ENCODE results near the gene TRAPPC13. TPM values are rescaled to one million over a fixed set of nuclear protein-coding genes. Genes with fewer than 3 reads are reported as not detected.
"Not testable (repeated sequence)": the region's sequence is repeated elsewhere in the genome, so short reads cannot be mapped to it uniquely, and the experiment has no call there.

The TRAPPC13 gene
- total and polyA plus RNA-seq, 4 donors = 11.6 to 19.1 (median 17.6) TPM

DNA sequence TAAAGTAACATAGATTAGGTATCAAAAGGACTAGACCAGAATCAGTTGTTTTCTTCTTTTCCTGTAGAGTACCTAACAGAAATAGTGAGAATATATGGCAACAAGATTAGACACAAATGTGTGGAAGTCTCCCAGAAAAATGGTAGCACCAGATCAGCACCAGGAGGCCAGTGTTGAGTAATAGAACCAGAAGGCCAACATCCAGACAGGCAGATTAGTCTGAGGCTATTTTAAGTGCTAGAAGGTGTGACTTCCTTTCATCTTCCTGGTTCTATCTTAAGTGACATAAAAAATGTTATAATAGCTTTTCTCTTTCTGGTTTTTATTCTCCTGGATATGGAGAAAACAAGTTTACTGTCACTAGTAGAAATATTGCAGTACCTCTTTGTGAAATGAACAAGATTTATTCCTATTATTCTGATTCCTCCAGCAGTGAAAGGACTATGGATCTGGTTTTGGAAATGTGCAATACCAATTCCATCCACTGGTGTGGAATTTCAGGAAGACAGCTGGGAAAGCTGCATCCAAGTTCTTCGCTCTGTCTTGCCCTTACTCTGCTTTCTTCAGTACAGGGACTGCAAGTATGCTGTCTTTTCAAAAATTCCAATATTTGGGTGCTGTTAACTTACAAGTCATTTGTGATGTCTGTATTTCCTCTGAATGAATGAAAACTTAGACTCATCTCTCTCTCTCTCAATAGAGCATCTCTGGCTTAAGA is 39.1 kb downstream of the TRAPPC13 start:
- no peak for ATAC-seq (ENCODE audit: low FRiP score)
- Histone ChIP-seq H3K9me3 (ENCODE audit: control insufficient read depth, low read length) (no peaks in the 10 kb centered on the region), H3K4me1 (ENCODE audit: control insufficient read depth in 1 of 2, insufficient read depth in 2 of 2, low read length in 2 of 2) (no peaks in the 10 kb centered on the region), H3K27ac (ENCODE audit: low read depth in 1 of 2, low read length in 2 of 2) (no peak overlapping the region), H3K27me3 (ENCODE audit: control insufficient read depth in 1 of 2, insufficient read depth in 2 of 2, low read length in 1 of 2) (no peaks in the 10 kb centered on the region), H3K4me3 (ENCODE audit: low read length in 2 of 2) (no peak overlapping the region), H3K36me3 (ENCODE audit: control insufficient read depth in 1 of 2, insufficient read depth in 2 of 2, low read length in 1 of 2) (no peaks in the 10 kb centered on the region)
- no peak for DNase-seq
- intact Hi-C loops (cut with DNase I) = no loop called here
- WGBS, 2 donors = 89 to 91% methylated on average over 1 of the region's 1 CpG

DNA sequence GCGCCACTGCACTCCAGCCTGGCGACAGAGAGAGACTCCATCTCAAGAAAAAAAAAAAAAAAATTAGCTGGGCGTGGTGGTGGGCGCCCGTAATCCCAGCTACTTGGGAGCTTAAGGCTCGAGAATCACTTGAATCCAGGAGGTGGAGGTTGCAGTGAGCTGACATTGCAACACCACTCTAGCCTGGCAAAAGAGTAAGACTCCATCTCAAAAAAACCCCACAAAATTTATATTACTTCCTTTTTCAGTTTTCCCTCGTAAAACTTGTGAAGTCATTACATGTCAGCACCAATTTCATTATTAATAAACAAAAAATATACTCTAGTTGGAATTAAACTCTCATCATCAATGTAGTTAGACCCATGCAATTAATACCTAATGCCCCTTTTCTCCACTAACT is 43.9 kb downstream of the TRAPPC13 start:
- H3K27me3 ChIP-seq (ENCODE audit: control insufficient read depth in 1 of 2, insufficient read depth in 2 of 2, low read length in 1 of 2) = no peaks in the 10 kb centered on the region
- H3K4me1 ChIP-seq (ENCODE audit: control insufficient read depth in 1 of 2, insufficient read depth in 2 of 2, low read length in 2 of 2) = no peaks in the 10 kb centered on the region
- DNase-seq (no peak), ATAC-seq (ENCODE audit: low FRiP score) (no peak)
- 82 to 93% methylated on average over 7 of the region's 7 CpGs for WGBS, 2 donors
- intact Hi-C loops (cut with DNase I) = no loop called here
- H3K36me3 ChIP-seq (ENCODE audit: control insufficient read depth in 1 of 2, insufficient read depth in 2 of 2, low read length in 1 of 2) = peaks cover 1 to 2% of the 10 kb centered on the region in 2 donors
- no peaks in the 10 kb centered on the region for H3K9me3 ChIP-seq (ENCODE audit: control insufficient read depth, low read length)
- no peak overlapping the region for H3K4me3 ChIP-seq (ENCODE audit: low read length in 2 of 2)
- H3K27ac ChIP-seq (ENCODE audit: low read depth in 1 of 2, low read length in 2 of 2) = no peak overlapping the region

DNA sequence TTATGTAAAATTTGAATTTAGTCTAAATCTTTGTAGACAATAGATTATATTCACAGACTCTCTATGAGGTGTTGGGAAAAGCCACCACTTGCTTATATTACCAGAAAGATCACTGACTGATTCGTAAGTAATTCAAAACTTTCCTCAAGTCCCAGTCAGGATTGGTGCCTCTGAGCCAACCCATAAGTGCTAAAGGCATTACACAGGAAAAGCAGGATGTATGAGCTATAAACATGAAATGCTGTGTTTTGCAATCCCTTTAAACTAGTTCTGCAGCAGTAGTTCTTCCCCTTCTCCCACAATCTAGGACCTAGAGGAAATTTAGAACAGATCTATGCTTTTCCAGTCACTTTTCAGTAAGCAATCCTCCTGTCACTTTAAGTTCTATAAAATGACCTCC is 48.0 kb downstream of the TRAPPC13 start:
- Histone ChIP-seq H3K9me3 (ENCODE audit: control insufficient read depth, low read length) (no peaks in the 10 kb centered on the region), H3K36me3 (ENCODE audit: control insufficient read depth in 1 of 2, insufficient read depth in 2 of 2, low read length in 1 of 2) (peaks cover 1 to 2% of the 10 kb centered on the region in 2 donors), H3K27ac (ENCODE audit: low read depth in 1 of 2, low read length in 2 of 2) (no peak overlapping the region), H3K4me1 (ENCODE audit: control insufficient read depth in 1 of 2, insufficient read depth in 2 of 2, low read length in 2 of 2) (no peaks in the 10 kb centered on the region), H3K4me3 (ENCODE audit: low read length in 2 of 2) (no peak overlapping the region), H3K27me3 (ENCODE audit: control insufficient read depth in 1 of 2, insufficient read depth in 2 of 2, low read length in 1 of 2) (no peaks in the 10 kb centered on the region)
- ATAC-seq (ENCODE audit: low FRiP score) (no peak), DNase-seq (no peak)
- intact Hi-C loops (cut with DNase I) = no loop called here
- WGBS, 2 donors = 86 to 97% methylated on average over 1 of the region's 1 CpG

DNA sequence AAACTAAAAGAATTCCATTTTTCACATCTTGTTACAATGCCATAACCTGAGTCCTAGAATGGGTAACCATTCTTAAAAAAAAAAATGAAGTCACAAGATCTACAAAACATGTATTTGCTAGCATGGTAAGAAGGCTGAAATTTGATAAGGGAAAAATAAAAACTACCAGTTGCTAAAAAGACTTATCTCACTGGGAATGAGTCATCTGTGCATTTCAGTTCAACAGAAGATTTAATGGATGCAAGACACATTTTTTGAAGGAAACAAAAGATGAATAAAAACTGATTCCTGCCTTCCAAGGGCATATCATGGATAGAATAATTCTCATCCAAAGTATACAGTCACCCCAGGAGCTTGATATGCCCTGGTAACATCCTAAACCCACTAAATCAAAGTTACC is 49.9 kb downstream of the TRAPPC13 start:
- Histone ChIP-seq H3K4me1 (ENCODE audit: control insufficient read depth in 1 of 2, insufficient read depth in 2 of 2, low read length in 2 of 2) (no peaks in the 10 kb centered on the region), H3K4me3 (ENCODE audit: low read length in 2 of 2) (no peak overlapping the region), H3K36me3 (ENCODE audit: control insufficient read depth in 1 of 2, insufficient read depth in 2 of 2, low read length in 1 of 2) (peaks cover 1 to 2% of the 10 kb centered on the region in 2 donors), H3K27me3 (ENCODE audit: control insufficient read depth in 1 of 2, insufficient read depth in 2 of 2, low read length in 1 of 2) (no peaks in the 10 kb centered on the region), H3K9me3 (ENCODE audit: control insufficient read depth, low read length) (no peaks in the 10 kb centered on the region), H3K27ac (ENCODE audit: low read depth in 1 of 2, low read length in 2 of 2) (no peak overlapping the region)
- no peak for ATAC-seq (ENCODE audit: low FRiP score)
- DNase-seq = no peak
- intact Hi-C loops (cut with DNase I) = no loop called here

DNA sequence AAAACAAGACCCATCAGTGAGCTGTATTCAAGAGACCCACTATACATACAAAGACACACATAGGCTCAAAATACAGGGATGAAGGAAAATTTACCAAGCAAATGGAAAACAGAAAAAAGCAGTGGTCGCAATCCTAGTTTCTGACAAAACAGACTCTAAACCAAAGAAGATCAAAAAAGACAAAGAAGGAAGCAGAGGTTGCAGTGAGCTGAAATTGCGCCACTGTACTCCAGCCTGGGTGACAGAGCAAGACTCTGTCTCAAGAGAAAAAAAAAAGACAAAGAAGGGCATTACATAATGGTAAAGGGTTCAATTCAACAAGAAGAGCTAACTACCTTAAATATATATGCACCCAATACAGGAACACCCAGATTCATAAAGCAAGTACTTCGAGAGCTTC is 51.2 kb downstream of the TRAPPC13 start:
- DNase-seq; H3K4me3 ChIP-seq (ENCODE audit: low read length in 2 of 2); H3K27ac ChIP-seq (ENCODE audit: low read depth in 1 of 2, low read length in 2 of 2); H3K36me3 ChIP-seq (ENCODE audit: control insufficient read depth in 1 of 2, insufficient read depth in 2 of 2, low read length in 1 of 2); intact Hi-C loops (cut with DNase I); H3K4me1 ChIP-seq (ENCODE audit: control insufficient read depth in 1 of 2, insufficient read depth in 2 of 2, low read length in 2 of 2); ATAC-seq (ENCODE audit: low FRiP score); H3K9me3 ChIP-seq (ENCODE audit: control insufficient read depth, low read length); H3K27me3 ChIP-seq (ENCODE audit: control insufficient read depth in 1 of 2, insufficient read depth in 2 of 2, low read length in 1 of 2): not testable (repeated sequence)
- WGBS, 2 donors = 95 to 96% methylated on average over 3 of the region's 3 CpGs

DNA sequence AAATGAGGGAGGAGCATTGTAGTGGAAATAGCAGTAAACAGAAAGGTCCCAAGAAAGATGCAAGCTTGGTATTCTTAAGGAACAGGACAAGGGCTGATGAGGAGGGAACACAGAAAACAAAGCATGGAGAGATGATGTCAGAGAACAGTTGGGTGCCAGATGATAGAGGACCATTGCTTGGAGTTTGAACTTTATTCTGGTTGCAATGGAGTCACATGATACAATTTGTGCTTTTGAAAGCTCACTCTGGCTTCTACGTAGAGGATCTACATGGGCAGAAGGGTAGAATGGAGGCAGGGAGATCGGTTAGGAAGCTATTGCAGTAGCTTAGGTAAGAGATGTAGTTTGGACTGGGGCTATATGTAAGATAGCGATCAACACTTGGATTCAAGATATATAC is 57.3 kb downstream of the TRAPPC13 start:
- Histone ChIP-seq H3K4me1 (ENCODE audit: control insufficient read depth in 1 of 2, insufficient read depth in 2 of 2, low read length in 2 of 2) (no peaks in the 10 kb centered on the region), H3K27me3 (ENCODE audit: control insufficient read depth in 1 of 2, insufficient read depth in 2 of 2, low read length in 1 of 2) (no peaks in the 10 kb centered on the region), H3K27ac (ENCODE audit: low read depth in 1 of 2, low read length in 2 of 2) (no peak overlapping the region), H3K4me3 (ENCODE audit: low read length in 2 of 2) (no peak overlapping the region), H3K9me3 (ENCODE audit: control insufficient read depth, low read length) (no peaks in the 10 kb centered on the region), H3K36me3 (ENCODE audit: control insufficient read depth in 1 of 2, insufficient read depth in 2 of 2, low read length in 1 of 2) (peaks cover 5% of the 10 kb centered on the region in 2 donors)
- ATAC-seq (ENCODE audit: low FRiP score) (no peak), DNase-seq (no peak)
- intact Hi-C loops (cut with DNase I) = no loop called here
- WGBS, 2 donors = 92% methylated on average over 3 of the region's 3 CpGs

DNA sequence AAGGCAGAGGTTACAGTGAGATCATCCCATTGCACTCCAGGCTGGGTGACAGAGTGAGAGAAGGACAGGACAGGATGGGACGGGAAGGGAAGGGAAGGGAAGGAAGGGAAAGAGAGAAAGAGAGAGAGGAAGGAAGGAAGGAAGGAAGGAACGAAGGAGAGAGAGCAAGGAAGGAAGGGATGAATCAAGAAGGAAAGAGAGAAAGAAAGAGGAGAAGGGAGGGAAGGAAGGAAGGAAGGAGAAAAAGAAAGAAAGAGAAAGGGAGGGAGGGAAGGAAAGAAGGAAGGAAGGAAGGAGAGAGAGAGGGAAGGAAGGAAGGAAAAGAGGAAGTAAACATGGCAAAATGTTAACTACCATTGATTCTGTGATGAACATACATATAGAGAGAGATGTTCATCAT is 68.3 kb downstream of the TRAPPC13 start:
- ATAC-seq (ENCODE audit: low FRiP score) (no peak), DNase-seq (no peak)
- Histone ChIP-seq H3K36me3 (ENCODE audit: control insufficient read depth in 1 of 2, insufficient read depth in 2 of 2, low read length in 1 of 2) (no peaks in the 10 kb centered on the region), H3K4me1 (ENCODE audit: control insufficient read depth in 1 of 2, insufficient read depth in 2 of 2, low read length in 2 of 2) (no peaks in the 10 kb centered on the region), H3K27ac (ENCODE audit: low read depth in 1 of 2, low read length in 2 of 2) (no peak overlapping the region), H3K9me3 (ENCODE audit: control insufficient read depth, low read length) (no peaks in the 10 kb centered on the region), H3K4me3 (ENCODE audit: low read length in 2 of 2) (no peak overlapping the region), H3K27me3 (ENCODE audit: control insufficient read depth in 1 of 2, insufficient read depth in 2 of 2, low read length in 1 of 2) (no peaks in the 10 kb centered on the region)
- 97% methylated on average over 2 of the region's 2 CpGs for WGBS, 2 donors
- intact Hi-C loops (cut with DNase I) = no loop called here

DNA sequence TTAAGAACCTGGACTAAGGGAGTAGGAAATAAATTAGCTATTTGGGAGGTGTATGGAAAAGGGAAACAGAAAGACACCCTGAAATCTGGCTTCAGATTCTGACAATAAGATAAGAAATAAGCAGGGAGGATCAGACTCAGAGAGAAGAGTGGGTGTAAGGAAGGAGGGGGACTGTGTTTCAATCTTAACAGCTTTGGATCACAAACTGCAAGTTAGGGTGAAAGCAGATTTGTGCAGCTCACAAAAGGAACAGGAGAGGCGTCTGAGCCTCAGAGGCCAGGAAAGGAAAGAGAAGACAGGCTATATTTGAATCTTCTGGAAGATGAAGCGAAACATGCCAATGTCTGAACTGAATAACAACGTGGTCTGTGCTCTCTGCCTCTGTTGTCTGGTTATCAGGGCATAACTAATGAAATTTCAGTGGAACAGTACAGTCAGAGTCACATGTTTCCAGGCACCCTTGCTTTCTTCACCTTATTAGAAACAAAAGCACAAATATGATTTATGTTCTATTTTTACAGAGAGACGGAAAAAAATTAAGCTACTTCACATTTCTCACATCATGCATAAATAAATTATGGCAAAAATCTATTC is 70.4 kb downstream of the TRAPPC13 start:
- H3K27ac ChIP-seq (ENCODE audit: low read depth in 1 of 2, low read length in 2 of 2) = no peak overlapping the region
- H3K36me3 ChIP-seq (ENCODE audit: control insufficient read depth in 1 of 2, insufficient read depth in 2 of 2, low read length in 1 of 2) = no peaks in the 10 kb centered on the region
- H3K9me3 ChIP-seq (ENCODE audit: control insufficient read depth, low read length) = no peaks in the 10 kb centered on the region
- no peak overlapping the region for H3K4me3 ChIP-seq (ENCODE audit: low read length in 2 of 2)
- WGBS, 2 donors = 88 to 89% methylated on average over 4 of the region's 4 CpGs
- ATAC-seq (ENCODE audit: low FRiP score) (no peak), DNase-seq (no peak)
- no peaks in the 10 kb centered on the region for H3K4me1 ChIP-seq (ENCODE audit: control insufficient read depth in 1 of 2, insufficient read depth in 2 of 2, low read length in 2 of 2)
- intact Hi-C loops (cut with DNase I) = no loop called here
- no peaks in the 10 kb centered on the region for H3K27me3 ChIP-seq (ENCODE audit: control insufficient read depth in 1 of 2, insufficient read depth in 2 of 2, low read length in 1 of 2)

DNA sequence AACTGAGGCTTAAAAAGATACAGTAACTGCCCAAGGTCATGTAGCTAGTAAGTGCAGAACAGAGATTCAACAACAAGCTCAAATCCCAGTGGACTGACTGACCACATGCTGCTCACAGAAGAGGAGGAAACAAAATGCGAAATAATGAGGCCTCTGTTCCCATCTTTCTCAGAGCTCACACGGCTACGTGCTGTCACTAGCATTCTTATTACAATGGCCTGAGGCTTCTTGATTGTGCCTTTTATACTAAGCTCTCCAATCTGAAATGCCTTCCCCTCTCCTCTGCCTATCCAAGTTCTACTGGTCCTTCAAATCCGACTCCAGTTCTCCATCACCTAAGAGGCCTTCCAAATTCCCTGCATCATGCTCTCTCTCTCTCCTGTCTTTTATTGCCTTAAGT is 71.1 kb downstream of the TRAPPC13 start:
- ATAC-seq (ENCODE audit: low FRiP score) (no peak), DNase-seq (no peak)
- Histone ChIP-seq H3K27ac (ENCODE audit: low read depth in 1 of 2, low read length in 2 of 2) (no peak overlapping the region), H3K27me3 (ENCODE audit: control insufficient read depth in 1 of 2, insufficient read depth in 2 of 2, low read length in 1 of 2) (no peaks in the 10 kb centered on the region), H3K4me1 (ENCODE audit: control insufficient read depth in 1 of 2, insufficient read depth in 2 of 2, low read length in 2 of 2) (no peaks in the 10 kb centered on the region), H3K9me3 (ENCODE audit: control insufficient read depth, low read length) (no peaks in the 10 kb centered on the region), H3K36me3 (ENCODE audit: control insufficient read depth in 1 of 2, insufficient read depth in 2 of 2, low read length in 1 of 2) (no peaks in the 10 kb centered on the region), H3K4me3 (ENCODE audit: low read length in 2 of 2) (no peak overlapping the region)
- WGBS, 2 donors = 93 to 95% methylated on average over 4 of the region's 4 CpGs
- intact Hi-C loops (cut with DNase I) = no loop called here
